Measurements from ENCODE around the gene TRIM22. TPM values are rescaled to one million over a fixed set of nuclear protein-coding genes. Genes with fewer than 3 reads are reported as not detected.

TRIM22 gene
- polyA plus RNA-seq, 1 donor (not counting 4 experiments of a cell fraction or from before 2014, with no cell fraction given): 119 TPM

GRCh38 chr11:5749836-5750235 is 60.2 kb downstream of the TRIM22 start:
- no peak for TF ChIP-seq EZH2 (IDR thresholded peaks at IDR 0.05; ENCODE audit: low read length)
- TF ChIP-seq, protein P1, sequence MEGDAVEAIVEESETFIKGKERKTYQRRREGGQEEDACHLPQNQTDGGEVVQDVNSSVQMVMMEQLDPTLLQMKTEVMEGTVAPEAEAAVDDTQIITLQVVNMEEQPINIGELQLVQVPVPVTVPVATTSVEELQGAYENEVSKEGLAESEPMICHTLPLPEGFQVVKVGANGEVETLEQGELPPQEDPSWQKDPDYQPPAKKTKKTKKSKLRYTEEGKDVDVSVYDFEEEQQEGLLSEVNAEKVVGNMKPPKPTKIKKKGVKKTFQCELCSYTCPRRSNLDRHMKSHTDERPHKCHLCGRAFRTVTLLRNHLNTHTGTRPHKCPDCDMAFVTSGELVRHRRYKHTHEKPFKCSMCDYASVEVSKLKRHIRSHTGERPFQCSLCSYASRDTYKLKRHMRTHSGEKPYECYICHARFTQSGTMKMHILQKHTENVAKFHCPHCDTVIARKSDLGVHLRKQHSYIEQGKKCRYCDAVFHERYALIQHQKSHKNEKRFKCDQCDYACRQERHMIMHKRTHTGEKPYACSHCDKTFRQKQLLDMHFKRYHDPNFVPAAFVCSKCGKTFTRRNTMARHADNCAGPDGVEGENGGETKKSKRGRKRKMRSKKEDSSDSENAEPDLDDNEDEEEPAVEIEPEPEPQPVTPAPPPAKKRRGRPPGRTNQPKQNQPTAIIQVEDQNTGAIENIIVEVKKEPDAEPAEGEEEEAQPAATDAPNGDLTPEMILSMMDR (optimal IDR thresholded peaks at IDR 0.05 in 1 of 3, IDR thresholded peaks at IDR 0.05 in 1 of 3, conservative IDR thresholded peaks at IDR 0.05 in 1 of 3; ENCODE audit: extremely low read depth in 1 of 3, insufficient read depth in 2 of 3, low read length in 3 of 3): no peak
- Histone ChIP-seq H4K20me1 (ENCODE audit: control insufficient read depth, extremely low read depth, insufficient read depth, low read length) (no peaks in the 10 kb centered on the region), H3K79me2 (ENCODE audit: control insufficient read depth, insufficient read depth, low read length) (no peaks in the 10 kb centered on the region), H3K4me2 (ENCODE audit: control insufficient read depth, extremely low read depth, insufficient read depth, low read depth, low read length) (no peak overlapping the region), H3K27me3 (ENCODE audit: control insufficient read depth, extremely low read depth, insufficient read depth, low read length) (no peaks in the 10 kb centered on the region), H2AFZ (ENCODE audit: control insufficient read depth, low read length) (no peak overlapping the region), H3K9me3 (ENCODE audit: control insufficient read depth, low read depth, low read length) (no peaks in the 10 kb centered on the region), H3K27ac (ENCODE audit: control insufficient read depth, insufficient read depth, low read length) (no peak overlapping the region), H3K36me3 (ENCODE audit: control insufficient read depth in 2 of 2, extremely low read depth in 1 of 2, insufficient read depth in 2 of 2, low read length in 2 of 2) (no peaks in the 10 kb centered on the region), H3K4me1 (ENCODE audit: control insufficient read depth, extremely low read depth, insufficient read depth, low read length) (no peaks in the 10 kb centered on the region), H3K9ac (ENCODE audit: control insufficient read depth, extremely low read depth, insufficient read depth, low read length) (no peak overlapping the region), H3K9me1 (ENCODE audit: control insufficient read depth, extremely low read depth, insufficient read depth, low read length) (no peaks in the 10 kb centered on the region), H3K4me3 (ENCODE audit: control insufficient read depth in 2 of 3, extremely low read depth in 1 of 3, insufficient read depth in 2 of 3, low read depth in 1 of 3, low read length in 3 of 3) (no peak overlapping the region)
- DNase-seq (ENCODE audit: low read depth, low spot score) (no peak), FAIRE-seq (no peak)
- dilution Hi-C loops (cut with MboI; ENCODE audit: extremely low pct_ligation_motif_present, low sequenced_read_pairs): no loop called here

- no peak within 1 kb of the TSS for H3K4me3 ChIP-seq (ENCODE audit: control insufficient read depth in 2 of 3, extremely low read depth in 1 of 3, insufficient read depth in 2 of 3, low read depth in 1 of 3, low read length in 3 of 3)
- H3K4me2 ChIP-seq (ENCODE audit: control insufficient read depth, extremely low read depth, insufficient read depth, low read depth, low read length): no peak within 1 kb of the TSS
- no peak for FAIRE-seq
- H3K9me3 ChIP-seq (ENCODE audit: control insufficient read depth, low read depth, low read length): no peaks in the 10 kb centered on the region
- no peaks in the 10 kb centered on the region for H4K20me1 ChIP-seq (ENCODE audit: control insufficient read depth, extremely low read depth, insufficient read depth, low read length)
- H3K27me3 ChIP-seq (ENCODE audit: control insufficient read depth, extremely low read depth, insufficient read depth, low read length): no peaks in the 10 kb centered on the region
- H3K36me3 ChIP-seq (ENCODE audit: control insufficient read depth in 2 of 2, extremely low read depth in 1 of 2, insufficient read depth in 2 of 2, low read length in 2 of 2): no peaks in the 10 kb centered on the region
- H3K27ac ChIP-seq (ENCODE audit: control insufficient read depth, insufficient read depth, low read length): no peak within 1 kb of the TSS
- H3K9me1 ChIP-seq (ENCODE audit: control insufficient read depth, extremely low read depth, insufficient read depth, low read length): no peaks in the 10 kb centered on the region
- dilution Hi-C loops (cut with MboI; ENCODE audit: extremely low pct_ligation_motif_present, low sequenced_read_pairs): no loop called here
- no peak for DNase-seq (ENCODE audit: low read depth, low spot score)
- H2AFZ ChIP-seq (ENCODE audit: control insufficient read depth, low read length): no peak within 1 kb of the TSS
- TF ChIP-seq EZH2 (IDR thresholded peaks at IDR 0.05; ENCODE audit: low read length): no peak
- TF ChIP-seq, protein P1 (optimal IDR thresholded peaks at IDR 0.05 in 1 of 3, IDR thresholded peaks at IDR 0.05 in 1 of 3, conservative IDR thresholded peaks at IDR 0.05 in 1 of 3; ENCODE audit: extremely low read depth in 1 of 3, insufficient read depth in 2 of 3, low read length in 3 of 3): no peak
- H3K79me2 ChIP-seq (ENCODE audit: control insufficient read depth, insufficient read depth, low read length): no peaks in the 10 kb centered on the region
- no peak within 1 kb of the TSS for H3K9ac ChIP-seq (ENCODE audit: control insufficient read depth, extremely low read depth, insufficient read depth, low read length)
- H3K4me1 ChIP-seq (ENCODE audit: control insufficient read depth, extremely low read depth, insufficient read depth, low read length): no peaks in the 10 kb centered on the region
These were observed 64.4 kb downstream of the TRIM22 start, which contains the start of gene OR52N4 for GRCh38 chr11:5753943-5754342. Gene OR52N4, plus strand, starts transcription at chr11:5754243. Its CDS starts 498 bp downstream, at chr11:5754741.

Other genes with a start within 250 kb of the TRIM22 start
- gene OR51I1, start 248.3 kb upstream of the TRIM22 start, polyA plus RNA-seq: not detected in 3 replicates
- gene OR51I2, start 240.5 kb upstream of the TRIM22 start, polyA plus RNA-seq: not detected in 3 replicates
- not detected in 3 replicates for gene OR52D1, start 201.1 kb upstream of the TRIM22 start, polyA plus RNA-seq
- gene UBQLN3, start 179.8 kb upstream of the TRIM22 start, polyA plus RNA-seq: not detected in 3 replicates
- 0.08 to 0.48 TPM (median 0.12 TPM) in 3 replicates for gene UBQLNL, start 173.1 kb upstream of the TRIM22 start, polyA plus RNA-seq
- 0.15 TPM in 1 of 3 replicates, not detected in the others for gene OR52H1, start 141.2 kb upstream of the TRIM22 start, polyA plus RNA-seq
- gene OR52B6, start 108.9 kb upstream of the TRIM22 start, polyA plus RNA-seq: not detected in 3 replicates
- 3.9 to 5.2 TPM (median 4.5 TPM) in 3 replicates for gene TRIM6, start 93.2 kb upstream of the TRIM22 start, polyA plus RNA-seq
- 13.7 to 20.5 TPM (median 15.8 TPM) in 3 replicates for gene TRIM34, start 64.8 kb upstream of the TRIM22 start, polyA plus RNA-seq
- gene TRIM5, start 4.7 kb upstream of the TRIM22 start, polyA plus RNA-seq: 23.2 to 34.6 TPM (median 26.3 TPM) in 3 replicates
- gene OR56B1, start 46.7 kb downstream of the TRIM22 start, polyA plus RNA-seq: 0.04 TPM in 1 of 3 replicates, not detected in the others
- gene OR52N4, start 64.5 kb downstream of the TRIM22 start, polyA plus RNA-seq: 0.23 TPM in 1 of 3 replicates, not detected in the others
- not detected in 3 replicates for gene OR52N5, start 93.6 kb downstream of the TRIM22 start, polyA plus RNA-seq
- gene OR52N1, start 101.5 kb downstream of the TRIM22 start, polyA plus RNA-seq: not detected in 3 replicates
- not detected in 3 replicates for gene OR52N2, start 119.1 kb downstream of the TRIM22 start, polyA plus RNA-seq
- gene OR52E6, start 152.1 kb downstream of the TRIM22 start, polyA plus RNA-seq: not detected in 3 replicates
- not detected in 3 replicates for gene OR52E8, start 167.9 kb downstream of the TRIM22 start, polyA plus RNA-seq
- not detected in 3 replicates for gene OR52E4, start 190.8 kb downstream of the TRIM22 start, polyA plus RNA-seq
- gene OR52E5, start 203.4 kb downstream of the TRIM22 start, polyA plus RNA-seq: not detected in 3 replicates

Measured in keratinocyte (primary cell).